RWPE2 (cell line): ENCODE results near the gene ABCC1.

Experiments
- ATAC-seq: fragments of 200-7000 bp; cut with Tn5 transposase; 3 replicates; pipeline ENCODE4 v1.9.1; 2021; ENCODE audit warnings: low read depth
- DNase-seq: peaks from one replicate; pipeline ENCODE4 v3.0.0-alpha.2; 2020; ENCODE audit warnings: low spot score
- H3K27ac ChIP-seq: fragments of 450-650 bp; 2 replicates; pipeline ENCODE4 v1.5.1; 2017; ENCODE audit warnings: mild to moderate bottlenecking; ENCODE audit not compliant: poor library complexity, severe bottlenecking
- H3K27me3 ChIP-seq: fragments of 250-450 bp; sonication (Bioruptor Pico); 2 replicates; pipeline ENCODE4 v1.5.1; 2021; ENCODE audit warnings: mild to moderate bottlenecking, moderate library complexity; ENCODE audit not compliant: insufficient read depth, poor library complexity, severe bottlenecking
- H3K36me3 ChIP-seq: fragments of 250-450 bp; sonication (Bioruptor Pico); 2 replicates; pipeline ENCODE4 v1.5.1; 2020; ENCODE audit warnings: low read depth, mild to moderate bottlenecking, moderate library complexity
- H3K4me1 ChIP-seq: fragments of 250-450 bp; sonication (Bioruptor Pico); 2 replicates; pipeline ENCODE4 v1.5.1; 2021; ENCODE audit warnings: mild to moderate bottlenecking, moderate library complexity; ENCODE audit not compliant: insufficient read depth, poor library complexity, severe bottlenecking
- H3K4me3 ChIP-seq: fragments of 250-450 bp; sonication (Bioruptor Pico); 2 replicates; pipeline ENCODE4 v1.5.1; 2021; ENCODE audit warnings: mild to moderate bottlenecking, moderate library complexity; ENCODE audit not compliant: severe bottlenecking
- H3K9me3 ChIP-seq: fragments of 250-450 bp; sonication (Bioruptor Pico); 2 replicates; pipeline ENCODE4 v1.5.1; 2021; ENCODE audit warnings: mild to moderate bottlenecking, moderate library complexity; ENCODE audit not compliant: severe bottlenecking
- TF ChIP-seq, protein P1 (sequence below): fragments of 450-650 bp; IDR thresholded peaks from one replicate; pipeline ENCODE4 v1.5.1; 2017; ENCODE audit warnings: mild to moderate bottlenecking, moderate library complexity; ENCODE audit not compliant: poor library complexity, severe bottlenecking

ABCC1 gene

DNA sequence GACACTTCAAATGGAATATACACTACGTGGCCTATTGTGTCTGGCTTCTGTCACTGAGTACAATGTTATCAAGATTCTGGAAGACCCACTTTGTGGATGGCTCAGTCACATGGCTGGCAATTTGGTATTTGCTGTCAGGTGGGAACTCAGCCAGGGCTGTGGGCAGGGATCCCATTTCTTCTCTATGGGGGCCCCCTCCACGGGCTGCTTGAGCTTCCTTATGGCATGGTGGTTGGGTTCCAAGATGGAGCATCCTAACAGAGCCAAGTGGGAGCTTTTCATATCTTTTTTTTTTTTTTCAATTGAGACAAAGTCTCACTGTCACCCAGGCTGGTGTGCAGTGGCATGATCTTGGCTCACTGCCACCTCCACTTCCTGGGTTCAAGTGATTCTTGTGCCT, 43.0 kb upstream of the ABCC1 start:
- H3K27ac ChIP-seq: no peak overlapping the region
- no peaks in the 10 kb centered on the region for H3K36me3 ChIP-seq
- no peaks in the 10 kb centered on the region for H3K27me3 ChIP-seq
- TF ChIP-seq, protein P1, sequence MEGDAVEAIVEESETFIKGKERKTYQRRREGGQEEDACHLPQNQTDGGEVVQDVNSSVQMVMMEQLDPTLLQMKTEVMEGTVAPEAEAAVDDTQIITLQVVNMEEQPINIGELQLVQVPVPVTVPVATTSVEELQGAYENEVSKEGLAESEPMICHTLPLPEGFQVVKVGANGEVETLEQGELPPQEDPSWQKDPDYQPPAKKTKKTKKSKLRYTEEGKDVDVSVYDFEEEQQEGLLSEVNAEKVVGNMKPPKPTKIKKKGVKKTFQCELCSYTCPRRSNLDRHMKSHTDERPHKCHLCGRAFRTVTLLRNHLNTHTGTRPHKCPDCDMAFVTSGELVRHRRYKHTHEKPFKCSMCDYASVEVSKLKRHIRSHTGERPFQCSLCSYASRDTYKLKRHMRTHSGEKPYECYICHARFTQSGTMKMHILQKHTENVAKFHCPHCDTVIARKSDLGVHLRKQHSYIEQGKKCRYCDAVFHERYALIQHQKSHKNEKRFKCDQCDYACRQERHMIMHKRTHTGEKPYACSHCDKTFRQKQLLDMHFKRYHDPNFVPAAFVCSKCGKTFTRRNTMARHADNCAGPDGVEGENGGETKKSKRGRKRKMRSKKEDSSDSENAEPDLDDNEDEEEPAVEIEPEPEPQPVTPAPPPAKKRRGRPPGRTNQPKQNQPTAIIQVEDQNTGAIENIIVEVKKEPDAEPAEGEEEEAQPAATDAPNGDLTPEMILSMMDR: no peak
- ATAC-seq (no peak), DNase-seq (no peak)
- no peaks in the 10 kb centered on the region for H3K9me3 ChIP-seq
- H3K4me3 ChIP-seq: no peak overlapping the region
- H3K4me1 ChIP-seq: peaks cover 1% of the 10 kb centered on the region

DNA sequence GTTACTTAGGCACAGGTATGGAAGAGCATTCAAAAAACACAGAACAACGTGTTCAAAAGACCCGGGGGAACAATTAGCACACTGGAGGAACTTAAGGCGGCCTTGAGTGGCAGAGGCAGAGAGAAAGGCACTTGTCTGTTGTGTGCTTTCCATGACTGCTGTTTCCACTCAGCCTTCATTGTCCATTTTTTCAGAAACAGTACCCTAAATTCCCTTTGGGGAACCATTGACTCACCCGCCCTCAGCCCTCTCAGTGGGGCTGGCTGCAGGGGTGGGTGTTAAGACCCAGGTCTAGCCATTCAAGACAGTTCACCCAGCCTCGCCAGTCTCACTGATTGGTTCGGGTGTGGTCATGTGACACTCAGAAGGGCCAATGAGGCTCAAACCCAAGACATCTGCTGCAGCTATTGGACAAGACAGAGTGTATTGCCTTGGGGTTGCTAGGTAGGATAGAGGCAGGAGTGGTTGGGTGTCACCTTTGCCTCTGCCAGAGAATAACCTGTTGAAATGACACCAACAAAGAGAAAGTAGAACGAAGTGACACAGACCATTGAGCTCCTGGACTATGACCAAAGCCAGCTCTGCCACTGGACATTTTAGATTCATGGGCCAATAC, 41.4 kb upstream of the ABCC1 start:
- Histone ChIP-seq H3K36me3 (no peaks in the 10 kb centered on the region), H3K4me1 (no peaks in the 10 kb centered on the region), H3K4me3 (no peak overlapping the region), H3K27ac (no peak overlapping the region), H3K9me3 (no peaks in the 10 kb centered on the region), H3K27me3 (no peaks in the 10 kb centered on the region)
- ATAC-seq (peak; percentile 94), DNase-seq (no peak)
- TF ChIP-seq, protein P1: no peak

DNA sequence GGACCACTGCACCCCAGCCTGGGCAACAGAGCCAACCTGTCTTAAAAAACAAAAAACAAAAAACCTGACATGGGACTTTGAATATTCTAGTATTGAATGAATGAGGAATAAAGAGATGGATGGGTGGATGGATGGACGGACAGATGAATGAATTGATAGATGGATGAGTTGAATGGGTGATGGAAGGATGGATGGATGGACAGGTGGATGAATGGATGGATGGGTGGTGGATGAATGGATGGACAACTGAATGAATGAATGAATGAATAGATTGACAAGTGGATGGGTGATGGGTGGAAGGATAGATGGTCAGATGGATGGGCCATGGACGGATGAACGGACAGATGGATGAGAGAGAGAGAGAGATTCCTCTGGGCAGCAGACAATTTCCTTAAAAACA, 38.2 kb upstream of the ABCC1 start:
- H3K4me3 ChIP-seq: no peak overlapping the region
- no peak overlapping the region for H3K27ac ChIP-seq
- ATAC-seq: no peak
- H3K27me3 ChIP-seq: no peaks in the 10 kb centered on the region
- DNase-seq: no peak
- TF ChIP-seq, protein P1: no peak
- no peaks in the 10 kb centered on the region for H3K9me3 ChIP-seq
- no peaks in the 10 kb centered on the region for H3K4me1 ChIP-seq
- no peaks in the 10 kb centered on the region for H3K36me3 ChIP-seq

DNA sequence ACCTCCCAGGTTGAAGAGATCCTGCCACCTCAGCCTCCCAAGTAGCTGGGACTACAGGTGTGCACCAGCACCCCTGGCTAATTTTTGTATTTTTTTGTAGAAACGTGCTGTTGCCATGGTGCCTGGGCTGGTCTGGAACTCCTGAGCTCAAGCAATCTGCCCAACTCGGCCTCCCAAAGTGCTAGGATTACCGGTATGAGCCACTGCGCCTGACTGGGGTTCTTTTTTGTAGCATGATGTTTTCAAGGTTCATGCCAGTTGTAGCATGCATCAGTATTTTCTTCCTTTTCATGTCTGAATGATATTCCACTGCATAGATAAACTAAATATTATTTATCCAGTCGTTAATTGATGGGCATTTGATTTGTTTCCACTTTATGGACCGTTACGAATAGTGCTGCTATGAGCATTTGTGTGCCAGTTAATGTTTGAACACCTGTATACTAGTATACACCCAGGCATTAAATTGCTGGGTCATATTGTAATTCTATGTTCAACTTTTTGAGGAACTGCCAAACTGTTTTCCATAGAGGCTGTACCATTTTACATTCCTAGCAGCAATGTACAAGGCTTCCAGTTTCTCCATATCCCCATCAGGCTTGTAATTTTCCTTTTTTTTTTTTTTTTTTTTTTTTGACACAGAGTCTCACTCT, 36.2 kb upstream of the ABCC1 start:
- Histone ChIP-seq H3K4me3 (no peak overlapping the region), H3K9me3 (no peaks in the 10 kb centered on the region), H3K36me3 (no peaks in the 10 kb centered on the region), H3K27ac (no peak overlapping the region), H3K4me1 (no peaks in the 10 kb centered on the region), H3K27me3 (no peaks in the 10 kb centered on the region)
- no peak for DNase-seq
- ATAC-seq: no peak
- TF ChIP-seq, protein P1: no peak

DNA sequence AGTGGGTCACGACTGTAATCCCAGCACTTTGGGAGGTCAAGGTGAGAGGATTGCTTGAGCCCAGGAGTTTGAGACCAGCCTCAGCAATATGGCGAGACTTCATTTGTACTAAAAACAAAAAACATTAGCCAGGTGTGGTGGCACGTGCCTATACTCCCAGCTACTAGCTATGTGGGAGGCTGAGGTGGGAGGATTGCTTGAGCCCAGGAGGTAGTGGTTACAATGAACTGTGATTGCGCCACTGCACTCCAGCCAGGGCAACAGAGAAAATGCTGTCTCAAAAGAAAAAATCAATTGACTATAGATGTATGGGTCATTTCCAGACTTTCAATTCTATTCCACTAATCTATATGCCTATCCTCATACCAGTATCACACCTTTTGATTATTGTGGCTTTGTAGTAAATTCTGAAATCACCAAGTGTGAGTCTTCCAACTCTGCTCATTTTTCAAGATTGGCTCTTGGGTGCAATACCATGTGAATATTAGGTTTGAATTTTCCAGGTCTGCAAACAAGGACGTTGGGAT, 33.8 kb upstream of the ABCC1 start:
- H3K36me3 ChIP-seq: no peaks in the 10 kb centered on the region
- H3K9me3 ChIP-seq: no peaks in the 10 kb centered on the region
- H3K27me3 ChIP-seq: no peaks in the 10 kb centered on the region
- TF ChIP-seq, protein P1: no peak
- H3K27ac ChIP-seq: no peak overlapping the region
- H3K4me1 ChIP-seq: peaks cover 14% of the 10 kb centered on the region
- no peak for ATAC-seq
- no peak overlapping the region for H3K4me3 ChIP-seq
- no peak for DNase-seq
